IMR-90 (cell line): ENCODE results near the gene PALLD. TPM values are rescaled to one million over a fixed set of nuclear protein-coding genes. Genes with fewer than 3 reads are reported as not detected.

Experiments used
- ATAC-seq: fragments of 200-7000 bp; cut with Tn5 transposase; 2 replicates; pipeline ENCODE4 v1.9.1; 2020; ENCODE audit warnings: low read depth, mild to moderate bottlenecking, moderate library complexity
- BruUV-seq: library from RNA; stranded (reverse); fragments of 400-500 nt; replicated peaks from 2 replicates; lab custom pipeline; 2021; lab: Mats Ljungman, UMichigan
- CTCF ChIA-PET: fragments of 300-600 bp; formaldehyde crosslinking; extraction: SDS; loops from one replicate; lab custom pipeline; 2021; ENCODE audit warnings: antibody characterized with exemption; lab: Yijun Ruan, JAX
- POLR2A ChIA-PET: fragments of 300-600 bp; sonication (Branson Sonifier 250); formaldehyde crosslinking; loops from one replicate; lab custom pipeline; 2022; ENCODE audit warnings: antibody characterized with exemption; ENCODE audit not compliant: unreplicated experiment; lab: Charles Lee
- DNase-seq: peaks from one replicate; pipeline ENCODE4 v3.0.0; 2013
- H2AFZ ChIP-seq: replicated peaks from 2 replicates; pipeline ENCODE3; 2013; ENCODE audit warnings: low read length, mild to moderate bottlenecking; ENCODE audit not compliant: poor library complexity
- H2AK5ac ChIP-seq: 2 replicates; pipeline ENCODE4 v1.6.1; 2013; ENCODE audit warnings: low read depth, low read length, inconsistent platforms
- H2AK9ac ChIP-seq: replicated peaks from 2 replicates; pipeline ENCODE3; 2013; ENCODE audit warnings: mild to moderate bottlenecking, low read depth, low read length, moderate library complexity; ENCODE audit not compliant: poor library complexity
- H2BK120ac ChIP-seq: 2 replicates; pipeline ENCODE4 v1.6.1; 2013; ENCODE audit warnings: low read depth, low read length, inconsistent platforms
- H2BK15ac ChIP-seq: 3 replicates; pipeline ENCODE4 v1.6.1; 2013; ENCODE audit warnings: low read depth, low read length, inconsistent platforms
- H2BK20ac ChIP-seq: 2 replicates; pipeline ENCODE4 v1.6.1; 2013; ENCODE audit warnings: low read depth, mild to moderate bottlenecking, inconsistent platforms, low read length, moderate library complexity
- H2BK5ac ChIP-seq: 2 replicates; pipeline ENCODE4 v1.6.1; 2013; ENCODE audit warnings: mild to moderate bottlenecking, low read depth, low read length, inconsistent platforms; ENCODE audit not compliant: poor library complexity, severe bottlenecking
- H3K14ac ChIP-seq: replicated peaks from 2 replicates; pipeline ENCODE4 v1.6.1; 2013; ENCODE audit warnings: low read depth, low read length, inconsistent platforms
- H3K18ac ChIP-seq: 2 replicates; pipeline ENCODE4 v1.6.1; 2013; ENCODE audit warnings: low read depth, low read length, control low read depth
- H3K23ac ChIP-seq: 2 replicates; pipeline ENCODE4 v1.6.1; 2013; ENCODE audit warnings: low read depth, low read length, inconsistent platforms
- H3K27ac ChIP-seq: 2 replicates; pipeline ENCODE4 v1.5.1; 2013; ENCODE audit warnings: mild to moderate bottlenecking, control low read depth, low read length; ENCODE audit not compliant: insufficient read depth
- H3K27me3 ChIP-seq: 2 replicates; pipeline ENCODE4 v1.6.1; 2013; ENCODE audit warnings: low read length; ENCODE audit not compliant: control insufficient read depth, insufficient read depth
- H3K36me3 ChIP-seq: 2 replicates; pipeline ENCODE4 v1.6.1; 2013; ENCODE audit warnings: low read length, mixed read lengths; ENCODE audit not compliant: control insufficient read depth, insufficient read depth
- H3K4ac ChIP-seq: 2 replicates; pipeline ENCODE4 v1.6.1; 2013; ENCODE audit warnings: low read depth, low read length, inconsistent platforms
- H3K4me1 ChIP-seq: 2 replicates; pipeline ENCODE4 v1.6.1; 2013; ENCODE audit warnings: low read length, mixed read lengths; ENCODE audit not compliant: control insufficient read depth, insufficient read depth
- H3K4me2 ChIP-seq: 2 replicates; pipeline ENCODE4 v1.6.1; 2013; ENCODE audit warnings: low read depth, mild to moderate bottlenecking, control low read depth, low read length, moderate library complexity
- H3K4me3 ChIP-seq: 2 replicates; pipeline ENCODE4 v1.5.1; 2013; ENCODE audit warnings: low read depth, mild to moderate bottlenecking, control low read depth, low read length, moderate library complexity; ENCODE audit not compliant: insufficient read depth
- H3K56ac ChIP-seq: 2 replicates; pipeline ENCODE4 v1.6.1; 2013; ENCODE audit warnings: low read length, inconsistent platforms; ENCODE audit not compliant: insufficient read depth; ENCODE audit errors: extremely low read depth
- H3K79me1 ChIP-seq, 2 experiments: 2 replicates each; pipeline ENCODE4 v1.6.1; 2013; ENCODE audit warnings: low read length in 2 of 2, inconsistent platforms in 1 of 2, low read depth in 1 of 2
- H3K9ac ChIP-seq: 2 replicates; pipeline ENCODE4 v1.6.1; 2013; ENCODE audit warnings: low read depth, low read length, control low read depth
- H3K9me1 ChIP-seq: 2 replicates; pipeline ENCODE4 v1.6.1; 2013; ENCODE audit warnings: low read length, inconsistent platforms; ENCODE audit not compliant: insufficient read depth
- H3K9me3 ChIP-seq: 2 replicates; pipeline ENCODE4 v1.6.1; 2013; ENCODE audit warnings: low read length; ENCODE audit not compliant: control insufficient read depth, insufficient read depth
- H4K20me1 ChIP-seq: 2 replicates; pipeline ENCODE4 v1.6.1; 2013; ENCODE audit warnings: low read length, inconsistent platforms; ENCODE audit not compliant: insufficient read depth
- H4K5ac ChIP-seq: 2 replicates; pipeline ENCODE4 v1.6.1; 2013; ENCODE audit warnings: mild to moderate bottlenecking, low read depth, low read length, control low read depth
- H4K8ac ChIP-seq, 2 experiments: 2 replicates each; pipeline ENCODE4 v1.6.1; 2013; ENCODE audit warnings: low read depth in 2 of 2, low read length in 2 of 2, control low read depth in 1 of 2, inconsistent platforms in 1 of 2
- H4K91ac ChIP-seq: 2 replicates; pipeline ENCODE4 v1.6.1; 2013; ENCODE audit warnings: low read depth, low read length, inconsistent platforms; ENCODE audit not compliant: insufficient read depth
- BHLHE40 ChIP-seq: fragments of 150-350 bp; IDR thresholded peaks from 2 replicates; pipeline ENCODE4 v1.6.1; 2016; ENCODE audit warnings: mild to moderate bottlenecking, low read depth, low read length
- CEBPB ChIP-seq: IDR thresholded peaks from 2 replicates; pipeline ENCODE4 v1.6.1; 2012; ENCODE audit warnings: low read depth, low read length, improper control_type of control experiment
- CHD1 ChIP-seq: IDR thresholded peaks from 2 replicates; pipeline ENCODE4 v1.6.1; 2012; ENCODE audit warnings: low read depth, low read length, improper control_type of control experiment
- CTCF ChIP-seq: conservative IDR thresholded peaks from 2 replicates; pipeline ENCODE4 v1.5.1; 2012; ENCODE audit warnings: mild to moderate bottlenecking, low read depth, low read length, improper control_type of control experiment
- FOS ChIP-seq: fragments of 150-350 bp; IDR thresholded peaks from 2 replicates; pipeline ENCODE4 v1.6.1; 2016; ENCODE audit warnings: low read depth, low read length
- MAFK ChIP-seq: IDR thresholded peaks from 2 replicates; pipeline ENCODE4 v1.6.1; 2012; ENCODE audit warnings: low read depth, low read length, improper control_type of control experiment
- MAZ ChIP-seq: IDR thresholded peaks from 2 replicates; pipeline ENCODE4 v1.6.1; 2012; ENCODE audit warnings: low read depth, mild to moderate bottlenecking, low read length, improper control_type of control experiment, moderate library complexity, borderline replicate concordance
- MXI1 ChIP-seq: IDR thresholded peaks from 2 replicates; pipeline ENCODE4 v1.6.1; 2012; ENCODE audit warnings: low read depth, mild to moderate bottlenecking, low read length, moderate library complexity, borderline replicate concordance
- NFE2L2 ChIP-seq: fragments of 150-350 bp; IDR thresholded peaks from 2 replicates; pipeline ENCODE4 v1.6.1; 2016; ENCODE audit warnings: low read depth, mild to moderate bottlenecking, low read length
- POLR2A ChIP-seq: IDR thresholded peaks from 2 replicates; pipeline ENCODE4 v1.6.1; 2012; ENCODE audit warnings: mild to moderate bottlenecking, low read depth, low read length
- RAD21 ChIP-seq: IDR thresholded peaks from 2 replicates; pipeline ENCODE4 v1.6.1; 2012; ENCODE audit warnings: low read length, improper control_type of control experiment
- RFX5 ChIP-seq: IDR thresholded peaks from 2 replicates; pipeline ENCODE4 v1.8.0; 2012; ENCODE audit warnings: low read depth, mild to moderate bottlenecking, low read length, moderate library complexity
- SMC3 ChIP-seq: fragments of 150-350 bp; IDR thresholded peaks from 2 replicates; pipeline ENCODE4 v1.6.1; 2016; ENCODE audit warnings: low read depth, mild to moderate bottlenecking, antibody characterized with exemption, low read length, moderate library complexity
- WGBS, 2 experiments: methylation state at CpG; one replicate each; pipeline versions ENCODE4 v1.1.5 to v1.1.7; 2013; ENCODE audit warnings: missing lambda C conversion rate in 2 of 2; ENCODE audit not compliant: insufficient read length in 1 of 2; ENCODE audit errors: extremely low coverage in 2 of 2; 5-methylcytosine and 5-hydroxymethylcytosine counted together
- dilution Hi-C: fragments of 300-500 bp; cut with HindIII; formaldehyde crosslinking; loops from one replicate; pipeline ENCODE4 v1.14.3; 2018; ENCODE audit warnings: low sequenced_read_pairs; ENCODE audit not compliant: unreplicated experiment
- in situ Hi-C: fragments of 300-500 bp; cut with MboI; formaldehyde crosslinking; loops from 3 replicates; pipeline ENCODE4 v1.14.3; 2019; ENCODE audit warnings: low sequenced_read_pairs, inconsistent platforms, mixed read lengths
- intact Hi-C: fragments of 100-400 bp; cut with micrococcal nuclease; formaldehyde crosslinking; loops from 2 replicates; pipeline ENCODE4 v1.10.0; 2022
- polyA plus RNA-seq, 3 experiments: library from polyadenylated mRNA; depleted of rRNA; stranded (reverse); fragments of >200 nt; gene quantifications; 2 replicates each; pipeline ENCODE4 v1.2.3, GENCODE V29; 2012; ENCODE audit warnings: low replicate concordance in 1 of 3
- total RNA-seq: library from RNA; depleted of rRNA; stranded (reverse); fragments of >200 nt; gene quantifications from 2 replicates; pipeline ENCODE4 v1.2.3, GENCODE V29; 2012
- TF ChIP-seq, protein P1 (sequence below): fragments of 150-350 bp; IDR thresholded peaks from 2 replicates; pipeline ENCODE4 v1.6.1; 2016; ENCODE audit warnings: low read depth, mild to moderate bottlenecking, low read length, moderate library complexity, borderline replicate concordance
- TF ChIP-seq, protein P2 (sequence below): fragments of 150-350 bp; IDR thresholded peaks from 2 replicates; pipeline ENCODE4 v1.6.1; 2017; ENCODE audit warnings: mild to moderate bottlenecking, antibody characterized with exemption, low read length, low read depth

Gene PALLD
- total and polyA plus RNA-seq, 2 of the 4 experiments (the other 2 are of a cell fraction) = 91.0 to 91.9 TPM

DNA sequence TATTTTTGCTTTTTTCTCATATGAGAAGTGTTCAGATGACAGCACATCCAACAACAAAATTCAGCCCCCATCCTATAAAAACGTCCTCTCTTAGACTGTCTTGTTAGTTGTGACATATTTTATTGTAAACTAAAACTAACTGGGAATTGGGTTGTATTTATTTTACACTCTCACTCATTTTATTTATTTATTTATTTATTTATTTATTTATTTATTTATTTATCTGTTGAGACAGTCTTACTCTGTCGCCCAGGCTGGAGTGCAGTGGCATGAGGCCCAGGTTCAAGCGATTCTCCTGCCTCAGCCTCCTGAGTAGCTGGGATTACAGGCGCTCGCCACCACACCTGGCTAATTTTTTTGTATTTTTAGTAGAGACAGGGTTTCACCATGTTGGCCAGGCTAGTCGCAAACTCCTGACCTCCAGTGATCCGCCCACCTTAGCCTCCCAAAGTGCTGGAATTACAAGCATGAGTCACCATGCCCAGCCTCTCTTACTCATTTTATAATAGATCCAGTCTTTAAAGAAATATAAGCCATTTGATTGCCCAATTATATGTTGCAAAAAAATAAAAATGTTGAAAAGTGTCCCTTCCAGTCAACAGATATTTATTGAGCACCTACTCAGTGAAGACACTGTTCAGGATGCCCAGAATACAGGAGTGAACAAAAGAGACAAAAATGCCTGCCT, 44.6 kb downstream of the PALLD start:
- Histone ChIP-seq H2BK120ac (peak overlapping the region; percentile 78), H4K5ac (no peak overlapping the region), H4K8ac (peak overlapping the region in 1 of 2 experiments; percentile 66; a peak in 1 of 4 replicates), H3K4me2 (no peak overlapping the region), H3K56ac (no peak overlapping the region), H2BK5ac (peak overlapping the region; percentile 94), H3K9ac (no peak overlapping the region), H3K4ac (peak overlapping the region; percentile 49), H3K4me3 (no peak overlapping the region), H3K14ac (0 out of 2 replicates have a peak overlapping the region, but pooled peaks have one; percentile 81), H2BK15ac (peak overlapping the region; percentile 65; the same call in 2 of the 3 replicates), H3K9me1 (peaks cover 9% of the 10 kb centered on the region), H3K4me1 (peaks cover 7% of the 10 kb centered on the region; the same call in 1 of the 2 replicates), H3K18ac (peak overlapping the region; percentile 61; the same call in 1 of the 2 replicates), H2AFZ (no peak overlapping the region), H3K27ac (no peak overlapping the region), H3K27me3 (no peaks in the 10 kb centered on the region), H3K79me1 (no peaks in the 10 kb centered on the region), H2AK5ac (peak overlapping the region; percentile 63; the same call in 1 of the 2 replicates), H2AK9ac (no peak overlapping the region), H3K9me3 (no peaks in the 10 kb centered on the region), H4K91ac (peak overlapping the region; percentile 9; the same call in 1 of the 2 replicates), H3K23ac (0 out of 2 replicates have a peak overlapping the region, but pooled peaks have one; percentile 1), H4K20me1 (no peaks in the 10 kb centered on the region), H2BK20ac (peak overlapping the region; percentile 83), H3K36me3 (no peaks in the 10 kb centered on the region)
- BruUV-seq = no TSS peak
- TF ChIP-seq RAD21 (no peak), RFX5 (no peak), CTCF (no peak), MAZ (no peak), NFE2L2 (no peak), BHLHE40 (no peak), POLR2A (no peak), FOS (peak; percentile 81), MXI1 (no peak), CEBPB (peak; percentile 83), CHD1 (no peak), MAFK (no peak), SMC3 (no peak)
- TF ChIP-seq, protein P1, sequence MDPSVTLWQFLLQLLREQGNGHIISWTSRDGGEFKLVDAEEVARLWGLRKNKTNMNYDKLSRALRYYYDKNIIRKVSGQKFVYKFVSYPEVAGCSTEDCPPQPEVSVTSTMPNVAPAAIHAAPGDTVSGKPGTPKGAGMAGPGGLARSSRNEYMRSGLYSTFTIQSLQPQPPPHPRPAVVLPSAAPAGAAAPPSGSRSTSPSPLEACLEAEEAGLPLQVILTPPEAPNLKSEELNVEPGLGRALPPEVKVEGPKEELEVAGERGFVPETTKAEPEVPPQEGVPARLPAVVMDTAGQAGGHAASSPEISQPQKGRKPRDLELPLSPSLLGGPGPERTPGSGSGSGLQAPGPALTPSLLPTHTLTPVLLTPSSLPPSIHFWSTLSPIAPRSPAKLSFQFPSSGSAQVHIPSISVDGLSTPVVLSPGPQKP = no peak
- TF ChIP-seq, protein P2, sequence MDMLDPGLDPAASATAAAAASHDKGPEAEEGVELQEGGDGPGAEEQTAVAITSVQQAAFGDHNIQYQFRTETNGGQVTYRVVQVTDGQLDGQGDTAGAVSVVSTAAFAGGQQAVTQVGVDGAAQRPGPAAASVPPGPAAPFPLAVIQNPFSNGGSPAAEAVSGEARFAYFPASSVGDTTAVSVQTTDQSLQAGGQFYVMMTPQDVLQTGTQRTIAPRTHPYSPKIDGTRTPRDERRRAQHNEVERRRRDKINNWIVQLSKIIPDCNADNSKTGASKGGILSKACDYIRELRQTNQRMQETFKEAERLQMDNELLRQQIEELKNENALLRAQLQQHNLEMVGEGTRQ = no peak
- POLR2A ChIA-PET = no interaction called here
- intact Hi-C loops = no loop called here
- ATAC-seq (peak; percentile 70), DNase-seq (peak; percentile 70)
- dilution Hi-C loops = no loop called here
- 93% methylated on average over 3 of the region's 7 CpGs; no CpG with 5 or more reads in 1 of the 2 experiments for WGBS, 2 experiments
- CTCF ChIA-PET = interaction anchor here (0.6 kb wide), 1 partner anchor 718 kb away, joined by 3 read pairs; no protein-coding TSS in a partner anchor
- in situ Hi-C loops = no loop called here
